Measurements from ENCODE around the gene PROM2. TPM values are rescaled to one million over a fixed set of nuclear protein-coding genes. Genes with fewer than 3 reads are reported as not detected.

The PROM2 gene
- total RNA-seq, 4 donors from 2014 or later, result 59.7 to 184 (median 83.5) TPM

GRCh38 chr2:95289253-95289652 lies 15.0 kb downstream of the PROM2 start:
- TF ChIP-seq POLR2A (IDR thresholded peaks at IDR 0.05) (no peak), CTCF (IDR thresholded peaks at IDR 0.05) (no peak)
- Histone ChIP-seq H3K4me1 (no peaks in the 10 kb centered on the region), H3K36me3 (peaks cover 10 to 79% (median 28%) of the 10 kb centered on the region in 3 donors), H3K9me3 (peaks cover 0 to 15% (median 0%) of the 10 kb centered on the region in 3 donors), H3K4me3 (no peak overlapping the region), H3K27me3 (no peaks in the 10 kb centered on the region), H3K27ac (no peak overlapping the region)
- 63 to 77% methylated on average over 5 to 7 of the region's 7 CpGs for WGBS, 2 donors
- intact Hi-C loops (cut with DNase I), result no loop called here
- DNase-seq, result no peak

GRCh38 chr2:95291222-95291621 lies 17.0 kb downstream of the PROM2 start:
- H3K9me3 ChIP-seq, result peaks cover 0 to 15% (median 0%) of the 10 kb centered on the region in 3 donors
- no peak overlapping the region for H3K4me3 ChIP-seq
- TF ChIP-seq POLR2A (IDR thresholded peaks at IDR 0.05) (no peak), CTCF (IDR thresholded peaks at IDR 0.05) (no peak)
- no peak for DNase-seq
- no peak overlapping the region for H3K27ac ChIP-seq
- peaks cover 10 to 59% (median 18%) of the 10 kb centered on the region in 3 donors for H3K36me3 ChIP-seq
- H3K27me3 ChIP-seq, result peaks cover 0 to 4% (median 0%) of the 10 kb centered on the region in 4 donors
- intact Hi-C loops (cut with DNase I), result no loop called here
- peaks cover 0 to 6% (median 0%) of the 10 kb centered on the region in 3 donors for H3K4me1 ChIP-seq

- WGBS, 2 donors, result 30 to 44% methylated on average over 5 to 9 of the region's 9 CpGs
- Histone ChIP-seq H3K9me3 (peaks cover 0 to 15% (median 0%) of the 10 kb centered on the region in 3 donors), H3K4me1 (peaks cover 0 to 21% (median 9%) of the 10 kb centered on the region in 3 donors), H3K27me3 (peaks cover 0 to 19% (median 0%) of the 10 kb centered on the region in 4 donors), H3K36me3 (peaks cover 10 to 44% (median 18%) of the 10 kb centered on the region in 3 donors), H3K27ac (no peak overlapping the region), H3K4me3 (no peak overlapping the region)
- no peak for TF ChIP-seq POLR2A (IDR thresholded peaks at IDR 0.05)
- TF ChIP-seq CTCF (IDR thresholded peaks at IDR 0.05), result no peak
- intact Hi-C loops (cut with DNase I), result no loop called here
- no peak for DNase-seq
Measured at GRCh38 chr2:95292623-95293260, 18.5 kb downstream of the PROM2 start.

- no peak for TF ChIP-seq POLR2A (IDR thresholded peaks at IDR 0.05)
- no peak for TF ChIP-seq CTCF (IDR thresholded peaks at IDR 0.05)
- peaks cover 0 to 37% (median 0%) of the 10 kb centered on the region in 4 donors for H3K27me3 ChIP-seq
Measured at GRCh38 chr2:95294579-95295250, 20.5 kb downstream of the PROM2 start.

GRCh38 chr2:95295376-95295775 lies 21.1 kb downstream of the PROM2 start:
- Histone ChIP-seq H3K4me3 (no peak overlapping the region), H3K27ac (no peak overlapping the region), H3K4me1 (peaks cover 0 to 28% (median 13%) of the 10 kb centered on the region in 3 donors), H3K27me3 (peaks cover 0 to 44% (median 0%) of the 10 kb centered on the region in 4 donors), H3K9me3 (peaks cover 0 to 13% (median 0%) of the 10 kb centered on the region in 3 donors), H3K36me3 (peaks cover 0 to 18% (median 2%) of the 10 kb centered on the region in 3 donors)
- no peak for TF ChIP-seq POLR2A (IDR thresholded peaks at IDR 0.05)
- TF ChIP-seq CTCF (IDR thresholded peaks at IDR 0.05), result no peak
- intact Hi-C loops (cut with DNase I), result no loop called here
- no peak for DNase-seq
- 73 to 88% methylated on average over 3 to 6 of the region's 6 CpGs for WGBS, 2 donors

More at GRCh38 chr2:95294579-95295250, 20.5 kb downstream of the PROM2 start:
- Histone ChIP-seq H3K9me3 (peaks cover 0 to 15% (median 0%) of the 10 kb centered on the region in 3 donors), H3K4me3 (no peak overlapping the region), H3K36me3 (peaks cover 0 to 24% (median 8%) of the 10 kb centered on the region in 3 donors), H3K27ac (no peak overlapping the region), H3K4me1 (peaks cover 0 to 22% (median 9%) of the 10 kb centered on the region in 3 donors)
- WGBS, 2 donors, result 85 to 92% methylated on average over 5 to 14 of the region's 19 CpGs
- intact Hi-C loops (cut with DNase I), result no loop called here
- no peak for DNase-seq
